Endothelial cell of hepatic sinusoid (primary cell): ENCODE data around the gene SEPTIN3.

ENCODE experiments used
- in situ Hi-C: cut with HindIII; loops from 2 replicates; pipeline ENCODE4 v1.10.0; 2017; ENCODE audit warnings: low sequenced_read_pairs

SEPTIN3 gene

GRCh38 chr22:42013385-42013784 lies 44.1 kb downstream of the SEPTIN3 start:
- in situ Hi-C loops = no loop called here

- in situ Hi-C loops = no loop called here
These were observed 46.9 kb downstream of the SEPTIN3 start for GRCh38 chr22:42016111-42016510.

- in situ Hi-C loops = no loop called here
These were observed 49.0 kb downstream of the SEPTIN3 start for GRCh38 chr22:42018224-42018623.
